HG03354 (cell line): ENCODE measurements around the gene GSE1.

ENCODE experiments used
- ATAC-seq: cut with Tn5 transposase; IDR thresholded peaks from one replicate; pipeline ENCODE4 v1.9.1; 2021; ENCODE audit warnings: mild to moderate bottlenecking; ENCODE audit not compliant: unreplicated experiment, poor library complexity, severe bottlenecking

The GSE1 gene

GRCh38 chr16:85686912-85687591 lies 73.9 kb downstream of the GSE1 start:
- no peak for ATAC-seq

GRCh38 chr16:85687651-85688471 lies 74.7 kb downstream of the GSE1 start:
- ATAC-seq, result peak; percentile 6

- peak; percentile 94 for ATAC-seq
Observed at GRCh38 chr16:85688586-85689284, 75.6 kb downstream of the GSE1 start, which contains the start of gene GINS2. Gene GINS2 (minus strand): TSS chr16:85688954. CDS start chr16:85688898, 56 bp downstream.

- ATAC-seq, result peak; percentile 6
Observed at GRCh38 chr16:85689285-85689949, 76.3 kb downstream of the GSE1 start.

- ATAC-seq, result no peak
Observed at GRCh38 chr16:85689950-85690320, 76.8 kb downstream of the GSE1 start.

GRCh38 chr16:85690469-85691064 lies 77.4 kb downstream of the GSE1 start:
- no peak for ATAC-seq

- no peak for ATAC-seq
Observed at GRCh38 chr16:85695196-85696128, 82.3 kb downstream of the GSE1 start.

- no peak for ATAC-seq
Observed at GRCh38 chr16:85696781-85697180, 83.7 kb downstream of the GSE1 start.

GRCh38 chr16:85697431-85697830 lies 84.3 kb downstream of the GSE1 start:
- no peak for ATAC-seq

- ATAC-seq, result no peak
Observed at GRCh38 chr16:85698459-85698891, 85.4 kb downstream of the GSE1 start.

- no peak for ATAC-seq
Observed at GRCh38 chr16:85698935-85699558, 85.9 kb downstream of the GSE1 start.

- no peak for ATAC-seq
Observed at GRCh38 chr16:85699628-85700027, 86.5 kb downstream of the GSE1 start.

- no peak for ATAC-seq
Observed at GRCh38 chr16:85704011-85704410, 90.9 kb downstream of the GSE1 start.

GRCh38 chr16:85704900-85705846 lies 92.1 kb downstream of the GSE1 start:
- ATAC-seq, result no peak

- ATAC-seq, result no peak
Observed at GRCh38 chr16:85706449-85707034, 93.4 kb downstream of the GSE1 start.

- ATAC-seq, result no peak
Observed at GRCh38 chr16:85707528-85708095, 94.5 kb downstream of the GSE1 start.
